Measurements from ENCODE around the gene CGAS. TPM values are rescaled to one million over a fixed set of nuclear protein-coding genes. Genes with fewer than 3 reads are reported as not detected.

The CGAS gene
- 1.8 and 3.2 TPM in 2 replicates for total RNA-seq

DNA sequence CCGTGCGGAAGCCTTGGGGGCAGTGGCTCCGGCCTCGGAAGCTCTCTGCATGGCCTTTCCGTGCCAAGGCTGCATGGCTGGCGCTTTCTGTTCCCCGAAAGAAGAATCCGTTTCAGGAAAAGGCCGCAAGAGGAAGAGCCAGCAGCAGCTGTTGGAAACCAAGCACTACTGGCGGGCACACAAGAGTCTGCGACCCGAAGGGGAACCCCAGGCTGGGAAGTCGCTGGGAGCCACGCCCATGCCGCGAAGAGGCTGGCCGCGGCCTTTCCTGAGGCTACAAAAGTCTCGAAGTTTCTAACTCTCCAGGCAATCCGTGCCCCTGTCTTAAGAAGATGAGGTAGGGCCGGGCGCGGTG is at the start of gene CGAS:
Gene CGAS, minus strand, starts transcription at position 191 of the 355 bp plus-strand sequence. Its CDS starts 116 bp downstream, at position 75.

DNA sequence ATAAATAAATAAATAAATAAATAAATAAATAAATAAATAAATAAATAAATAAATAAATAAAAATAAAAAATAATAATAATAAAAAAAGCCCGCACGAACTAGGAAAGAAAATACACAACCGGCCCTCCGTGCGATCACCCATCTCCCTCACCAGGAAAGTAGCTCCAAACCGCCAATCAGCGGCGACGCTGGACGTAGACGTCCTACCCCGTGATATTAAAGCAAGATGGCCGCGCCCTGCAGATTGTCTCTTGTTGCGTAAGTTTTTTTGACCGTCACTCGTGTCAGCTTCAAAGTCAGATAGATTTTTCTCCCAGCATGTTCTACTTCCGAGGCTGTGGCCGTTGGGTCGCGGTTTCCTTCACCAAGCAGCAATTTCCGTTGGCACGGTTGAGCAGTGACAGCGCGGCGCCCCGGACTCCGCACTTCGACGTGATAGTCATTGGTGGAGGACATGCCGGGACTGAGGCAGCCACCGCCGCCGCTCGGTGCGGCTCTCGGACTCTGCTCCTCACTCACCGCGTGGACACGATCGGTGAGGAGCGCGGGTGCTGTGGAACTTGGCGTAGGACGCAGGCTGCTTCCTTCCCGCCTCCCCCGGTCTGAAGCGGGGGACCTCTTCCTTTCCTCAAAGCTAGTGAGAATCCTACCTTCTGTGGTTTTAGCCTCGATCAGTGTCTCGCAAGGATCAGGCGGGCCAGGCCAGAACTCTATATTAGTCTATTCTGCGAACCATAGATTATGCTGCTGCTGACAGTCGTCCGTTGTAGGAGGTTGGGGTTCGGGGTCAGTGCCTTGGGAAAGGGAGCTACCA is 9.6 kb upstream of the CGAS start, which contains the start of gene MTO1:
Gene MTO1, plus strand, starts transcription at position 201 of the 814 bp plus-strand sequence. Its CDS starts 118 bp downstream, at position 319.

DNA sequence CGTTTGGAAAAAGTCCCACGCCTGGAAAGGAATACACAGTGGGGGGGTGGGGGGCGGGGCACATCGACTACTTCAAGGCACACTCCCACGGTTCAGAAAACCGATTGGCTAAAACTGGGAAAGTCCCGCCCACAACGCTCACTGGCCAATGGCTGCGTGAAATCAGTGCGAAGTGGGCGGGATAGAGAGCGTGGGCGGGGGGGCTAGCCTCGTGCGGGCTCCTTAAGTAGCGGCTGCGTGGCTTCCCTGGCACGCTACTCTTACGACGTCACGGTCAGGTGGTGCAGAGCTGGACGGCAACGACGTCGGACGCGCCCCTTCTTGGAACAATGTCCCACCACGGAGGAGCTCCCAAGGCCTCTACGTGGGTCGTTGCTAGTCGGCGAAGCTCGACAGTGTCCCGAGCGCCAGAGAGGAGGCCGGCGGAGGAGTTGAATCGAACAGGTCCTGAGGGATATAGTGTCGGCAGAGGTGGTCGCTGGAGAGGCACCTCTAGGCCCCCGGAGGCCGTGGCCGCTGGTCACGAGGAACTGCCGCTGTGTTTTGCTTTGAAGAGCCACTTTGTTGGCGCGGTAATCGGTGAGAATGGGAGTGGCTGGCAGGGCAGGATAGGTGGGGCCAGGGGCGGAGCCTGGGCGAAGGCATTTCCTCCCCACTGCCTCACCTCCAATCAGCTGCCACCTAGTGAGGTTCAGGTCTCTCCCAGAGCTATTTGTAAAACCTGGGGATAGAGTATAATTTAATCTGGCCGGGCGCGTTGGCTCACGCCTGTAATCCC is 57.3 kb downstream of the CGAS start, which contains the start of gene DDX43:
Gene DDX43, plus strand, starts transcription at position 252 of the 778 bp plus-strand sequence. Its CDS starts 78 bp downstream, at position 330.

Other genes starting within 250 kb of the CGAS start
- not detected in 2 replicates for gene KHDC1L, start 226.8 kb downstream of the CGAS start, total RNA-seq
- gene KHDC1, start 189.1 kb downstream of the CGAS start, total RNA-seq: 1.4 and 1.7 TPM in 2 replicates
- not detected in 2 replicates for gene DPPA5, start 98.0 kb downstream of the CGAS start, total RNA-seq
- gene KHDC3L, start 89.6 kb downstream of the CGAS start, total RNA-seq: not detected in 2 replicates
- not detected in 2 replicates for gene OOEP, start 82.4 kb downstream of the CGAS start, total RNA-seq
- gene DDX43, start 57.5 kb downstream of the CGAS start, total RNA-seq: 0.07 TPM in 1 of 2 replicates, not detected in the other
- gene MTO1, start 9.4 kb upstream of the CGAS start, total RNA-seq: 21.7 and 38.2 TPM in 2 replicates
- 9,123 and 9,446 TPM in 2 replicates for gene EEF1A1, start 68.7 kb upstream of the CGAS start, total RNA-seq
- 8.0 and 15.0 TPM in 2 replicates for gene SLC17A5, start 201.7 kb upstream of the CGAS start, total RNA-seq
- gene CD109, start 243.9 kb upstream of the CGAS start, total RNA-seq: 61.1 and 80.5 TPM in 2 replicates